ENCODE results near the gene DLK1.

The DLK1 gene

DNA sequence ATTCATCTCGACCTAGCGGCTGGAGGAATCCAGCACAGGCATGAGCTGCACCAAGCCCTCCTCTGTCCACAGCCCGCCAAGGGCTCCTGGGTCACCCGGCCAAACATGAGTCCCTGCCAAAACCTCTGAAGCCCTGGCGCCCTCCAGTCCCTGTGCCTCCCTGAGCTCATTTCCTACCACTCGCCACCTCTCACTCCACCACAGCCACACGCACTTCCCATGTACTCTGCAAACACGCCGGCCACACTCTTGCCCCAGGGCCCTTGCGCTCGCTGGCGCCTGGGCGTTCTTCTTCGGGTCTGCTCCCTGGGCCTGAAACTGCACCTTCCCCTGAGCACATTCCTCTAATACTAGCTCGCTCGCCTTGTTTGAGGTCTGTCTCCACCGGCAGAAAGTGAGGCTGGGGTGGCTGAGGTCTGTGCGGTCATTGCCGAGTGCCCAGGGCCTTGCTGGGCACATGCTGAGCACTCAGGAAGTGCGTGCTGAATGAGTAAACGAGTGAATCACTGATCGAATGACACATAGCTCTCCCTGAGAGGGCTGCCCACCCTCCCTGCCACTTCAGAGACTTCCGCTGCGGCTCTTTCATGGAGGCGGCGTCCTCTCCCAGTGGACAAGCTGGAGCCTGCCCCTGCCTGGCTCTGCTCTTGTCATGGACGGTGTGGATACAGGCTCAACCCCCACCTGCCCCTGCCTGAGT is 33.7 kb upstream of the DLK1 start:
- H3K4me3 ChIP-seq (ENCODE audit: low read depth, low read length) = no peak overlapping the region

DNA sequence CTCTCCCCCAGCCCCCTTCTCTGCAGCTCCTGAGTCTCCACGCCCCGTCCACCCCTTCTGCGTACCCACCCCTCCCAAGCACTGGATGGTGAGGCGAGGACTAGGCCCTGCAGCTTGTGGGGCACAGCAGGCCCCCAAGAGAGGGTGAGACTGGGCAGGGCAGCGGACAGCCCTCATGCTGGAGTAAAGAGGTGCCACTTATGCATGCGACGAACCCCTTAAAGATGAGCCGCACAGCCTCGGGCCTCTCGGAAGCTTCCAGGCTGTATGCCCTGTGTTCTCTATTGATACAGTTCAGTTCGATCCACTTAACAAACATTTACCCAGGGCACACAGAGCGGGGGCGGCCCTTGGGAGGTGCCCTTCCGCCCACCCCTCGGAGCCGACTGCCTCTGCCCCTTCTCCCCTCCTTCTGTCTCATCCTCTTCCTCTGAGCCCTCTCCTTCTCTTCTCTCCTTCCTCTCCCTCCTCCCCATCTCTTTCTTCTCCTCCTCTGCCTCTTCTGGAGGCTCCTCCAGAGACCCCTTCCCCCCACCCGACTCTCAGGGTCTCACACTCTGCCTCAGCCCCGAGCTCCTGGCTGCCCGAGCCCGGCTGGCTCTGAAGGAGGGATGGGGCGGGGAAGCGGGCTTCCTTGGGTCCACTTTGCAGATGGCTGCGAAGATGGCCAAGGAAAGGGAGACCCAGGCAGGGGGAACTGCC is 32.7 kb upstream of the DLK1 start:
- H3K4me3 ChIP-seq (ENCODE audit: low read depth, low read length) = no peak overlapping the region

DNA sequence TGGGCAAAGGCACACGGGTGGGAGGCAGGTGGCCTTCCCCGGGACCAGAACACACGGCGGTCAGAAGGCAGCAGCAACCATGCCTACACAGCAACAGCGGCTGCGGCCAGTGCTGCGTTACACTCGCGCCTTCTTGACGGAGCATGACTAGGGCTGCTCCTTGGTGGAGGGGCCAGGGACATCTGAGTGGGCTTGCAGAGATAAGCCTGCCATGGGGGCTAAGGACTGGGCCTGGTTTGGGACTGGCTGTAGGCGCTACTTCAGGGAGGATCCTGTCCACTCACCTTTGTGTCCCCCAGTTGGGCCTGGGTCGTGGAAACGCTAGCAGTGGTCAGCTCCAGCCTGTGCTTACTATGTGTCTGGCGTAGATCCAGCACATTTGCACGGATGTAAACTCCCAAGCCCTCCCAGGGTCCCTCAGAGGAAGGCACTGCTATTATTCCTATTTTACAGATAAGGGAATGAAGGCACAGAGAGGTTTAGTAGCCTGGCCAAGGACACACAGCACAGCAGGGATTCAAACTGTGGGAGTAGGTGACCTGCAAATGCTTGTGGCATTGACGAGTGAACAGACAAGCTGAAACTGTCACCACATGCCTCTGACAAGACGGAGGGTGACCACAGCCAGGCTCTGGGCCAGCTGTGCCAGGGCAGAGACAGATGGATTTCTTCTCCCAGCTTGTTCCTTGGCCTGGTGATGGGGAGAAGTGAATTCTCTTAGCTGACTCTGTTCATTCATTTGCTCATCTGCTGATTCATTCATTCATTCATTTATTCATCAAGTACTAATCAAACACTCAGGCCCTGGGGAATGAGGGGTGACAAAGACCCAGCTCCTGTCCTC is 31.9 kb upstream of the DLK1 start:
- H3K4me3 ChIP-seq (ENCODE audit: low read depth, low read length) = no peak overlapping the region

- H3K4me3 ChIP-seq (ENCODE audit: low read depth, low read length) = no peak overlapping the region
Observed at GRCh38 chr14:100695423-100695738, 31.3 kb upstream of the DLK1 start.

GRCh38 chr14:100696008-100696407 is 30.7 kb upstream of the DLK1 start:
- no peak overlapping the region for H3K4me3 ChIP-seq (ENCODE audit: low read depth, low read length)

GRCh38 chr14:100696590-100696989 is 30.1 kb upstream of the DLK1 start:
- H3K4me3 ChIP-seq (ENCODE audit: low read depth, low read length) = no peak overlapping the region

GRCh38 chr14:100698066-100698465 is 28.6 kb upstream of the DLK1 start:
- no peak overlapping the region for H3K4me3 ChIP-seq (ENCODE audit: low read depth, low read length)

DNA sequence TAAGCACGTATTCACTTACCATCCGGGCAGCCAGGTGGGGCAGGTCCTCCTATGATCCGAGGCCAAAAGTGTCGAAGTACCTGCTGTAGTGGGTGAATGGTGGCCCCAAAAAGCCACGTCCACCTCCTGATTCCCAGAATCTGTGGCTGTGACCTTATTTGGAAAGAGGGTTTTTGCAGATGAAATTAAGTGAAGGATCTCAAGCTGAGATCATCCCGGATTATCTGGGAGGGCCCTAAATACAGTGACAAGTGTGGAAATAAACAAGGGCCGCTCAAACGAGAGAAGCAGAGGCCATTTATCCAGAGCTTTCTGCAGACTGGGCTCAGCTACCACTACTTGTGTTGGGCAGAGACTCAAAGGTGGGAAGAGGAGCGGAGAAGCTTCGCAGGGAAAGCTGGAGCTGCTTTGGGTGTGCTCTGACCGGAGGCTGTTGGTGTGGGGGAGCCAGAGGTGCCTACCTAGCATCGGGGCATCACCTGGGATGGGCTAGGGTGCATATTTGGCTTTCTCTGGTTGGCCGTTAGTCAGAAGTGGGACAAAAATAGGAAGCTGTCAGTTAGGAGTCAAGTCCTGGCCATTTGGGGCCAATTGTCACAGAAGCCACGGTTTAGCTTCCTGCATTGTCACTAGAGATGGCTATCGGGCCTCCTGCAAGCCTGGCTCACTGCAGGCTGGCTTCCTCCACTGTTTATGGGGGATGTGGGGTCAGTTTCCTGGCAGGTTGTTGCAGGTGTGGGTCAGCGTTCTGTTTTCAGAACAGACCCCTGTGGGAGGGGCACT is 27.8 kb upstream of the DLK1 start:
- H3K4me3 ChIP-seq (ENCODE audit: low read depth, low read length) = no peak overlapping the region

- H3K4me3 ChIP-seq (ENCODE audit: low read depth, low read length) = no peak overlapping the region
Observed at GRCh38 chr14:100701314-100701713, 25.4 kb upstream of the DLK1 start.

- H3K4me3 ChIP-seq (ENCODE audit: low read depth, low read length) = no peak overlapping the region
Observed at GRCh38 chr14:100702590-100702989, 24.1 kb upstream of the DLK1 start.

DNA sequence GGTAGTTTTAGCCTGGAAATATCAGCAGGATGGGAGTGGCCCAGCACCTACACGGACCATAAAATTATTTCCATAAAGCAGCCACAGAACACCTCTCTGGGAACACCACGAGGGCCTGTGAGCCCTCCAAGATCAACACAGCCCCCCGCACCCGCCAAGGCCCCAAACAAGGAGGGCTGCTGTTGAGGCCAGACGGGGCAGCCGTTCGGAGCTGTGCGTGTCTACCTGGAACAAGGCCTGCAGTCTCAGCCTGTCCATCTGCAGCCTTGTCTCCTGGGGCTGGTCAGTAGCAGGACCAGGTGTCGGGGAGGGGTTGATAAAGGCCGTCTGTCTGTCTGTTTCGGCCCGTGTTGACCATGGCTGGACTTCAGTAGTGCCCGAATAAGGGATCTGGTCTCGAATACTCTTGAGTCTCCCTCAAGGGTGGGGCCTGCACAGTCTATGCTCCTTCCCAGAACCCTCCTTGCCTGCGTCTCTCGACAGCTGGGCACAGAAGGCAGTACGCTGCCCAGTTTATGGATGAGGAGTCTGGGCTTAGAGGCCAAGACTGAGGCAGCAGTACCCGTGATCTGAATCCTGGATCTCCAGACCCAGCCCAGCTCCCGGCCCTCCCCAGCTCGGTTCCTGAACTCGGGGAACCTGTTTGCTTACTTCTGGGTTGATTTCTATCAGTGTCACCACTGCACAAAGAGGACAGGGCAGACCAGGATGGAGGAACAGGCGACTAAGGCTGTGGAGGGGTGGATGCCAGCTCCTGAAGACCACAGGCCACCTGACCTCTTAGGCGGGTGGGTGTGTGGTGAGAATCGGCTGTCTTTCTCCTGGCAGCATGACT is 23.1 kb upstream of the DLK1 start:
- H3K4me3 ChIP-seq (ENCODE audit: low read depth, low read length) = no peak overlapping the region

DNA sequence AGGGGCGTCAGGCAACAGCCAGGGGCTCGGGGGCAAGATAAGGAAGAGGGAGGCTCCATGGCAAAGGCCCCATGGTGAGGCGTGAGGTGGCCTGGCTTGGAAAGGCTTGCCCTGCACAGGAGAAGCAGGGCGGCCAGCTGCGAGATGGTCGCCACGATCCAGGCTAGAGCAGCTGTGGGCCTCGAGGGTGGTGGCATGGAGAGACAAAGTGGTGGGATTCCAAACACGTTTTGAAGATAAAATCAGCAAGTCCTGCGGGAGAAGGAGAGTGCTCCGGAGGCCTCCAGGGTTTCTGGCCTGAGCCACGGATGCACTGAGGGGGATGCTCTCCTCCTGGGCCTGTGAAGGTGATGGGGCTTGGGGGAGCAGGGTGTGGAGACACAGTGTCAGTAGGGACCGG is 20.5 kb upstream of the DLK1 start:
- H3K4me3 ChIP-seq (ENCODE audit: low read depth, low read length) = no peak overlapping the region

DNA sequence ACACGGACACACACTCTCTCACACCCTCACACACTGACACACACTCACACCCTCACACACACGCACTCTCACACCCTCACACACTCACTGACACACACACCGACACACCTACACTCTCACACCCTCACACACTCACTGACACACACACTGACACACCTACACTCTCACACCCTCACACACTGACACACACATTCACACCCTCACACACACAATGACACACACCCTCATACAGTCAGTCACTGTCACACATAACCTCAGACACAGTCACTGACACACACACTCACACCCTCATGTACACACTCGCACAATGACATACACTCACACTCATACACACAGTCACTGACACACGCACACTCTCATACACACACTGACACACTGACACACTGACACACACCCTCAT is 19.8 kb upstream of the DLK1 start:
- H3K4me3 ChIP-seq (ENCODE audit: low read depth, low read length) = no peak overlapping the region

DNA sequence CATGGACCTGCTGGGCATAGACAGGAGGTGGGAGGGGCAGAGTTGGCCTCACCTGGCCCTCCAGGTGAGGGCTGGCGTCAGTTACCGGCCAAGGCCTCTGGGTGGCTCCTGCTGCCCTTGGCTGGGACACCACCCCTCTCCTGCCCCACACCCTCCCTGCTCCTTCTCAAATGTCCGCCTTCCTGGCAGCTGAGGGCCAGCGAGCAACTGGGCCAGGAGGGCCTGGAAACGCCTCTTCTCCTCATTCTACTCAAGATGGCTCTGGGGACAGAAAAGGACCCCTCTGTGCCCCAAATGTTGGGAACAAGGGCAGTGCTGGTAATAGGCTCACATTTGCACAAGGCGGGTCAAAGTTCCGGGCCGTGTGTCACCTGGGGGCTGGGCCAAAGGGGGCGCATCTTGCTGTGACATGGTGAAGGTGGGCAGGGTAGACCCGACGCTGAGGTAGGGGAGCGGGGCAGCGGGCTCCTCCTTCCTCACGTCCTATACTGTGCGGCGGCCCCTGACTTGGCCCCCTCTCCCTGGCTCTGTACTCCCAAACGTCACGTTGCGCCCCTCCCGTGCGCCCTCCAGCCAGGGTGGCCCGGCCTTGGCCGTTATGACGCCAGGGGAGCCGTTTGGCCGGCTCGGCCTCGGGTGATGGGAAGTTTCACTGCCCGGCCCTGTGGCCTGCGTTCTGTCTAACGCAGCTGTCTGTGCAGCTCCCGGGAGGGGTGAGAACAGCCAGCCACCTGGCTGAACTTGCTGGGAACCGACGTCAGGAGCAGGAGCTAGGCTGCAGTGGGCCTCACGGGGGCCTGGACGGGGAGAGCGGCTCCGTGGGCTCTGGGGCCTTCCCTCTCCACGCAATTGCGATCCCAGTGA is 18.0 kb upstream of the DLK1 start:
- H3K4me3 ChIP-seq (ENCODE audit: low read depth, low read length) = no peak overlapping the region

- no peak overlapping the region for H3K4me3 ChIP-seq (ENCODE audit: low read depth, low read length)
Observed at GRCh38 chr14:100709289-100710284, 17.1 kb upstream of the DLK1 start.

DNA sequence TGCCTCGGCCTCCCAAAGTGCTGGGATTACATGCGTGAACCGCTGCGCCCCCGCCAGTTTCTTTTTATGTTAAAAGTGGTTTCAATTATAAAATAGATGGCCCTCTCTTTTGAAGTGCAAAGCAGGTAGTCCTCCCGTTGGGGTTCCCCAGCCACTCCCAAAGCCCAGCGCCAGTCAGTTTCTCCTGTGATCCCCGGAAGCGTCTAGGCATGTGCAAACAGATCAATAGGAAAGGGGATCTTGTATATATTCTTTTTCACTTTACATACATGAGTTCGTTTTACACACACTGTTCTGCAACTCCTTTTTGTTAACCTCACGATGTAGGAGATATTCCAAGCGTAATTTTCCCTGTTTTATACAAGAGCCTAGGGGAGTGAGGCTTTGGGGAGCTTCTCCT is 16.3 kb upstream of the DLK1 start:
- no peak overlapping the region for H3K4me3 ChIP-seq (ENCODE audit: low read depth, low read length)

GRCh38 chr14:100710826-100711462 is 15.7 kb upstream of the DLK1 start:
- no peak overlapping the region for H3K4me3 ChIP-seq (ENCODE audit: low read depth, low read length)

DNA sequence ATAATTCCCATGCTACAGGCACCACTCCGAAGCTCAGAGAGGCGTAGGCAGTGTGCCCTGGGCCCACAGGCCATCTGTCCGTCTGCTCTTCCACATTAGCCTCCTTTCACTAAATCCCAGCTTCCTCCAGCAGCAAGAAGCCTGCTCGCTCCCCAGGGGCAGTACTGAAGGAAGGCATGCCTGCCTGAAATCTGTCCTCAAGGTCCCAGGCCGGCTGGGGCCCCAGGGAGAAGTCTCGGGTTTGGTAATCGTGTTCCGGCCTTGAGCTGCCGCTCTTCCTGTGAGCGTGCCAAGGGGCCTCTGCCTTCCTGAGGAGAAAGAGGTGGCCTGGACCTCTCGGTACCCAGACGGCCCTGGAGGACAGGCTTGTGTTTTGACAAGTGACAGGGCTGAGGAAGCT is 15.2 kb upstream of the DLK1 start:
- no peak overlapping the region for H3K4me3 ChIP-seq (ENCODE audit: low read depth, low read length)
